HepG2 (cell line): Measurements from ENCODE around the gene ARHGAP10. TPM values are rescaled to one million over a fixed set of nuclear protein-coding genes. Genes with fewer than 3 reads are reported as not detected.

Source experiments
- ATAC-seq: fragments of 200-7000 bp; cut with Tn5 transposase; 3 replicates; pipeline ENCODE4 v1.9.1; 2020; ENCODE audit warnings: mild to moderate bottlenecking, moderate library complexity
- BruUV-seq: library from RNA; stranded (reverse); fragments of 400-500 nt; replicated peaks from 2 replicates; lab custom pipeline; 2021; lab: Mats Ljungman, UMichigan
- CTCF ChIA-PET: fragments of 300-600 bp; formaldehyde crosslinking; extraction: SDS; loops from one replicate; lab custom pipeline; 2021; ENCODE audit warnings: low total read pairs, inconsistent platforms, low intra/inter-chr PET ratio; lab: Yijun Ruan, JAX
- POLR2A ChIA-PET: fragments of 350-600 bp; sonication (Branson Sonifier 250); formaldehyde crosslinking; loops from one replicate; lab custom pipeline; 2020; ENCODE audit warnings: antibody characterized with exemption, inconsistent platforms; lab: Yijun Ruan, JAX
- DNase-seq: peaks from one replicate; pipeline ENCODE4 v3.0.0-alpha.2; 2015; ENCODE audit warnings: low spot score
- FAIRE-seq: peaks from 3 replicates; lab custom pipeline; 2011; peaks lifted over from hg19 to GRCh38; lab: Jason Lieb, UNC
- H2AFZ ChIP-seq: one replicate; pipeline ENCODE4 v1.6.1; 2011; ENCODE audit warnings: low read length, inconsistent platforms
- H3K27ac ChIP-seq: fragments of 300-600 bp; 3 replicates; pipeline ENCODE4 v1.8.0; 2011; ENCODE audit warnings: mixed run types, mild to moderate bottlenecking, mixed read lengths, low read length, inconsistent platforms; ENCODE audit not compliant: insufficient read depth; ENCODE audit errors: extremely low read length
- H3K27me3 ChIP-seq, 2 experiments: fragments of 200-600 bp in 1 of 2; 2 replicates in 1 of 2; 3 replicates in 1 of 2; pipeline versions ENCODE4 v1.6.0 to v1.8.0; 2011; ENCODE audit warnings: low read length in 2 of 2, mild to moderate bottlenecking in 2 of 2, moderate library complexity in 2 of 2, inconsistent platforms in 1 of 2; ENCODE audit not compliant: insufficient read depth in 2 of 2, control insufficient read depth in 1 of 2
- H3K36me3 ChIP-seq, 2 experiments: fragments of 200-600 bp in 1 of 2; replicated peaks in 1 of 2; 2 replicates in 1 of 2; 3 replicates in 1 of 2; pipeline versions ENCODE4 v1.5.1 to v1.8.0; 2011; ENCODE audit warnings: low read length in 2 of 2, inconsistent platforms in 1 of 2; ENCODE audit not compliant: insufficient read depth in 2 of 2, control insufficient read depth in 1 of 2
- H3K4me1 ChIP-seq: 2 replicates; pipeline ENCODE4 v1.5.1; 2012; ENCODE audit warnings: low read length, inconsistent platforms; ENCODE audit not compliant: insufficient read depth
- H3K4me2 ChIP-seq: 2 replicates; pipeline ENCODE4 v1.6.0; 2011; ENCODE audit warnings: low read depth, low read length, inconsistent platforms
- H3K4me3 ChIP-seq, 3 experiments: fragments of 200-600 bp in 1 of 3; sonication (generic), shearing (Covaris generic) in 1 of 3; replicated peaks in 1 of 3; 2 replicates each; pipeline ENCODE4 v1.5.1; 2011 to 2016; ENCODE audit warnings: low read length in 3 of 3, inconsistent platforms in 2 of 3, low read depth in 2 of 3, mild to moderate bottlenecking in 2 of 3, control low read depth in 1 of 3, mixed read lengths in 1 of 3; ENCODE audit not compliant: insufficient read depth in 1 of 3
- H3K79me2 ChIP-seq: one replicate; pipeline ENCODE4 v1.6.1; 2011; ENCODE audit warnings: low read length, inconsistent platforms; ENCODE audit not compliant: insufficient read depth
- H3K9ac ChIP-seq: 2 replicates; pipeline ENCODE4 v1.6.0; 2011; ENCODE audit warnings: mild to moderate bottlenecking, low read depth, low read length, inconsistent platforms; ENCODE audit not compliant: insufficient read depth
- H3K9me3 ChIP-seq: 2 replicates; pipeline ENCODE4 v1.5.1; 2012; ENCODE audit warnings: mild to moderate bottlenecking, low read length
- H4K20me1 ChIP-seq: 2 replicates; pipeline ENCODE4 v1.6.0; 2011; ENCODE audit warnings: inconsistent platforms, mild to moderate bottlenecking, low read length, moderate library complexity; ENCODE audit not compliant: insufficient read depth
- CENPX ChIP-seq: sonication (generic); formaldehyde crosslinking; IDR thresholded peaks from 2 replicates; pipeline ENCODE4 v1.9.0; 2021; ENCODE audit warnings: mild to moderate bottlenecking, missing genetic modification reagents, moderate library complexity
- FOXP1 ChIP-seq, 2 experiments: fragments of 450-650 bp in 1 of 2; IDR thresholded peaks; 2 replicates each; pipeline ENCODE4 v1.6.1; 2017 to 2018; ENCODE audit warnings: antibody characterized with exemption in 1 of 2
- TEAD3 ChIP-seq: optimal IDR thresholded peaks from 2 replicates; pipeline ENCODE3; 2016; ENCODE audit warnings: borderline replicate concordance
- ZNF274 ChIP-seq: sonication (generic); formaldehyde crosslinking; IDR thresholded peaks from 2 replicates; pipeline ENCODE4 v1.5.1; 2020; ENCODE audit warnings: mild to moderate bottlenecking, missing genetic modification reagents
- ZNF644 ChIP-seq: IDR thresholded peaks from 2 replicates; pipeline ENCODE4 v1.6.1; 2016; ENCODE audit warnings: low read depth
- WGBS: methylation state at CpG from one replicate; pipeline ENCODE4 v1.1.6; 2017; ENCODE audit warnings: low lambda C conversion rate; 5-methylcytosine and 5-hydroxymethylcytosine counted together
- in situ Hi-C: cut with HindIII; loops from 2 replicates; pipeline ENCODE4 v1.10.0; 2017; ENCODE audit warnings: low pct_unique_long_range_greater_than_20kb; ENCODE audit not compliant: extremely low pct_ligation_motif_present
- intact Hi-C: fragments of 100-400 bp; cut with micrococcal nuclease; formaldehyde crosslinking; loops from one replicate; pipeline ENCODE4 v1.10.0; 2022; ENCODE audit not compliant: unreplicated experiment
- polyA plus RNA-seq, 8 experiments: library from polyadenylated mRNA; depleted of rRNA in 3 of 8; stranded (reverse) in 7 of 8; unstranded in 1 of 8; fragments of >200 nt; fragmentation: Illumina TruSeq in 4 of 8; extraction: Trizol in 4 of 8; gene quantifications; 2 replicates each; pipeline versions ENCODE4 v1.2.1 to v1.2.3, GENCODE V29; 2011 to 2016; ENCODE audit warnings: low read depth in 4 of 8, missing spikeins in 1 of 8, mixed read lengths in 1 of 8; ENCODE audit not compliant: insufficient read depth in 1 of 8
- total RNA-seq, 5 experiments: library from RNA; depleted of rRNA; stranded (reverse); fragments of >200 nt; fragmentation: Illumina TruSeq; extraction: Trizol; gene quantifications; 2 replicates each; pipeline ENCODE4 v1.2.3, GENCODE V29; 2016; ENCODE audit warnings: low read depth in 1 of 5
- TF ChIP-seq, protein P1 (sequence below): IDR thresholded peaks from 2 replicates; pipeline ENCODE4 v1.6.1; 2016; ENCODE audit warnings: low read depth
- TF ChIP-seq, protein P2 (sequence below): IDR thresholded peaks from 2 replicates; pipeline ENCODE4 v1.6.1; 2012; ENCODE audit warnings: low read depth, low read length, improper control_type of control experiment

ARHGAP10 gene
- total and polyA plus RNA-seq, 2 of the 13 experiments (the other 11 are each of a cell fraction or from before 2014, with no cell fraction given), result 0.45 to 1.6 TPM

DNA sequence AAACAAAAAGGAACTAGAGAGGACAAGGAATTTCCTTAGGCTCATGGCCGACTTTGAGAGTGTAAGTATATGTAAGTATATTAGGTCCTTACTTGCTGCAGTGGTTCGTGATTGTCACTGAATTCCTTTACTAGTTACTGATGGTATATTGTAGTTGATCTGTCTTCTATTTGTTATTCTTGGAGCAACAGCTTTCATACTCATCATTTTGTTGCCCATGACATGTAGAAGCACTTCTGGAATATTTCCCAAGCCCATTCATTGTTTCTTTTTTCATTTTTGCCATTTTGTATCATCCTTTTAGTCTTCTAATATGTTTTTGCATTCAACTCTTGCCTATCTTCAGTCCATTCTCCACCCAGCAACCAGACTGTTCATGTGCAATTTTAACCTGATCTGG lies 170.0 kb downstream of the ARHGAP10 start:
- no peaks in the 10 kb centered on the region for H3K27me3 ChIP-seq
- intact Hi-C loops, result no loop called here
- POLR2A ChIA-PET, result no interaction called here
- in situ Hi-C loops, result no loop called here
- no peaks in the 10 kb centered on the region for H3K36me3 ChIP-seq
- no peaks in the 10 kb centered on the region for H4K20me1 ChIP-seq
- no peak for DNase-seq
- H3K27ac ChIP-seq, result no peak overlapping the region
- WGBS, result 16% methylated on average over 2 of the region's 2 CpGs
- H3K4me1 ChIP-seq, result no peaks in the 10 kb centered on the region
- H3K9me3 ChIP-seq, result no peaks in the 10 kb centered on the region
- H3K4me2 ChIP-seq, result no peak overlapping the region
- no peak for ATAC-seq
- TF ChIP-seq, protein P1, sequence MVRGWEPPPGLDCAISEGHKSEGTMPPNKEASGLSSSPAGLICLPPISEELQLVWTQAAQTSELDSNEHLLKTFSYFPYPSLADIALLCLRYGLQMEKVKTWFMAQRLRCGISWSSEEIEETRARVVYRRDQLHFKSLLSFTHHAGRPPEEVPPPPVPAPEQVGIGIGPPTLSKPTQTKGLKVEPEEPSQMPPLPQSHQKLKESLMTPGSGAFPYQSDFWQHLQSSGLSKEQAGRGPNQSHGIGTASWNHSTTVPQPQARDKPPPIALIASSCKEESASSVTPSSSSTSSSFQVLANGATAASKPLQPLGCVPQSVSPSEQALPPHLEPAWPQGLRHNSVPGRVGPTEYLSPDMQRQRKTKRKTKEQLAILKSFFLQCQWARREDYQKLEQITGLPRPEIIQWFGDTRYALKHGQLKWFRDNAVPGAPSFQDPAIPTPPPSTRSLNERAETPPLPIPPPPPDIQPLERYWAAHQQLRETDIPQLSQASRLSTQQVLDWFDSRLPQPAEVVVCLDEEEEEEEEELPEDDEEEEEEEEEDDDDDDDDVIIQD, result no peak
- TF ChIP-seq FOXP1 (IDR thresholded peaks at IDR 0.05) (no peak), FOXP1 (CRISPR knock-in tag; IDR thresholded peaks at IDR 0.05) (no peak), CENPX (CRISPR knock-in tag) (no peak), ZNF644 (CRISPR knock-in tag) (no peak), ZNF274 (CRISPR knock-in tag) (no peak), TEAD3 (no peak)
- TF ChIP-seq, protein P2, sequence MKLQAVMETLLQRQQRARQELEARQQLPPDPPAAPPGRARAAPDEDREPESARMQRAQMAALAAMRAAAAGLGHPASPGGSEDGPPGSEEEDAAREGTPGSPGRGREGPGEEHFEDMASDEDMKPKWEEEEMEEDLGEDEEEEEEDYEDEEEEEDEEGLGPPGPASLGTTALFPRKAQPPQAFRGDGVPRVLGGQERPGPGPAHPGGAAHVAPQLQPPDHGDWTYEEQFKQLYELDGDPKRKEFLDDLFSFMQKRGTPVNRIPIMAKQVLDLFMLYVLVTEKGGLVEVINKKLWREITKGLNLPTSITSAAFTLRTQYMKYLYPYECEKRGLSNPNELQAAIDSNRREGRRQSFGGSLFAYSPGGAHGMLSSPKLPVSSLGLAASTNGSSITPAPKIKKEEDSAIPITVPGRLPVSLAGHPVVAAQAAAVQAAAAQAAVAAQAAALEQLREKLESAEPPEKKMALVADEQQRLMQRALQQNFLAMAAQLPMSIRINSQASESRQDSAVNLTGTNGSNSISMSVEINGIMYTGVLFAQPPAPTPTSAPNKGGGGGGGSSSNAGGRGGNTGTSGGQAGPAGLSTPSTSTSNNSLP, result no peak
- TF ChIP-seq, all 625 proteins: peak for 0
- FAIRE-seq, result no peak
- CTCF ChIA-PET, result no interaction called here
- Histone ChIP-seq H2AFZ (no peak overlapping the region), H3K9ac (no peak overlapping the region), H3K79me2 (no peaks in the 10 kb centered on the region), H3K4me3 (no peak overlapping the region)
- no TSS peak for BruUV-seq
